ENCODE measurements around the gene CRABP2.

CRABP2 gene

DNA sequence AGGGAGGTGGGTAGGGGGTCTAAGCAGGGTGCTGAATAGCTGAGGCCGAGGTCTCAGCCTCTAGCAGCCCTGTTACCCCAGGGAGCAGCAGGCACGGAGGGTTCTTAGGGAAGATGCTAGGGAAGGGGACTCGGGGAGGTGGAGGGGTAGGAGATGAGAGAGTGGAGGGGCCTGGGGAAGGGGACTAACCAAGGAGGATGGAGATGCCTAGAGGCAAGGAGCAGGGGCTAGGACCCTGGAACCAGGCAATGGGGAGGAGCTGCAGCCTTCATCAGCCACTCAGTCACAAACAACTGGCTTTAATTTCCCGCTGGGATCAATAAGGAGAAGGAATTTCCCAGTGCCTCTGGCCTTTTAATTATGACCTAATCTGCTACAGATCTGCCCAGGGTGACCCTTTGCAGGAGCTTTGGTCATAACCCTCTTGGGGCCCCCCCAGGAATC, 2.9 kb upstream of the CRABP2 start:
- no peak for DNase-seq (ENCODE audit: low read depth)

GRCh38 chr1:156707417-156708217, 2.2 kb upstream of the CRABP2 start:
- DNase-seq (ENCODE audit: low read depth) = no peak

GRCh38 chr1:156706657-156707416, 1.5 kb upstream of the CRABP2 start:
- DNase-seq (ENCODE audit: low read depth) = no peak

DNA sequence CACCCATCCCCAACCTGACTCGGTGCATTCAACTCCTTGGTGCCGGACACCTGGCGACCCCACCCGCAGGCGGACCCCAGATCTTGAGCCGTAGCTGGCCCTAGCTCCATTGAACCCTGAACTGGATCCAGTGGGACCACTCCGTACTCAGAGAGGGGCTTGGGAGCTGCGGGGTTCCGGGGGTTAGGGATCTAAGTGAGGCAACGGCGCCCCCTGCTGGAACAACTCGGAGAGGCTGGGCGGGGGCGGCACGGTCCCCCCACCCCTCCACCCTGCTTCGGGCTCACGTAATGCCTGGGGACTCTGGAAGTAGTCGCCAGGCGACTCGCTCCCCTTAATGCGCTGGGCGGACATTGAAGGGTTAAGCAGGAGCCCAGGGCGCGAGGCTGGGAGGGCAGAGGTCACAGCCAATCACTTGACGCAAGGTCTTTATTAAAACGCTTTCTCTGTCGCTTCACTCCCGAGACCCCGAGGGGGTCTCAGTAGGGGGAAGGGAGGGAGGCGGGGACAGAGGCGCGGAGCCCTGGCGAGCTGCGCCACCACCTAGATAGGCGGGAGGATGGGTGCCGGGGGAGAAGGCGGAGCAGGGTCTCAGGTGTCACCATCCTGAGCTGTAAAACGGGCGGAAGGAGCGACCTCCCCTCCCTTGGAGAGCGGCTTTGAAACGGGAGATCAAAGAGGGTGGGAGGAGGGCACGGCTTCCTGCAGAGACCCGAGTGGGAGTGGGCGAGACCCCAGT, 704 bp upstream of the CRABP2 start:
- DNase-seq (ENCODE audit: low read depth) = no peak

DNA sequence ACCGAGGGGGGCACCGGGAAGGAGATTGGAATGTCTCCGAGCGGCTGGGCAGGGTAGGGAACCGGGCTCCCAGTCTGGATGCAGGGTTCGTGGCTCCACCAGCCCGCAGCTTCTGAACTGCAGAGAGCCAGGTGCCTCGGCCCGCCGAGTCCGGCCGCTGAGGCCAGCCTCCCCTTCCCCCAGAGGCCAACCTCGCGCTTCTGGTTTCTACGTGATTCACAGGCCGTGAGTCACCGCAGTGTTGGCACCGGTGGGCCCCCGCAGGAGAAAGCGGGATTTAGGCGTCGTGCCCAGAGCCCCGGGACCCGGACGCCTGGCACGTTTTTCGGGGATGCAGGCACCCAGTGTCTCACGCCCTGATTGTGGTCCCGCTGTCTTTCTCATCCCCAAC, 458 bp downstream of the CRABP2 start:
- DNase-seq (ENCODE audit: low read depth) = no peak

DNA sequence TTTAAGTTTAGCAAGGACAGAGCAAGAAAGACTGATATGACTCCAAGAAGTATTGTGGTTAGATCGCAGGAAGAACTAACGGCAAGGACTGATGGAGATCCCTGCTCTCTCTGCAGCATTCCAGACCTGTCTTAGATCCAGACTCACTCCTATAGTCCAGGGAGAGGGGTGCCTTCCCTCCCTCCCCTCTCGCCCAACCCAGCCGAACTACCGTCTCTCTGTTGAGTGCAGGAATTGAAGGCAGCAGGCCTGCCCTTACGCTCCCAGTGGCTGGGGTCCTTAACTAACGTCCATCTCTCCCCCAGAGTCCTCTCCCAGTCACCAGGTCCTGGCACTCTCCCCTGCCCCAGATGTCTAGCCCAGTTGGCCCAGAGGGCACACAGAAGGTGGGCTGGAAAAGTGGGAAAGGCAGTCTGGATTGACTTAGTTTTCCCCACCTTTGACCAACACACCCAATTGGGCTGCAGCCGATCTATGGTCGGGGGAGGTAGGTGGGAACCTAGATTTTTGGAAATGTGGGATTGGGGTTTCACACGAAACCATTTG, 1.1 kb downstream of the CRABP2 start:
- DNase-seq (ENCODE audit: low read depth) = no peak

- DNase-seq (ENCODE audit: low read depth) = no peak
Observed at GRCh38 chr1:156703741-156704140, 1.6 kb downstream of the CRABP2 start.

- DNase-seq (ENCODE audit: low read depth) = no peak
Observed at GRCh38 chr1:156703336-156703735, 2.0 kb downstream of the CRABP2 start.

- DNase-seq (ENCODE audit: low read depth) = no peak
Observed at GRCh38 chr1:156700736-156701531, 4.4 kb downstream of the CRABP2 start.

- DNase-seq (ENCODE audit: low read depth) = no peak
Observed at GRCh38 chr1:156698995-156699394, 6.4 kb downstream of the CRABP2 start.

GRCh38 chr1:156697481-156697880, 7.9 kb downstream of the CRABP2 start:
- DNase-seq (ENCODE audit: low read depth) = no peak

DNA sequence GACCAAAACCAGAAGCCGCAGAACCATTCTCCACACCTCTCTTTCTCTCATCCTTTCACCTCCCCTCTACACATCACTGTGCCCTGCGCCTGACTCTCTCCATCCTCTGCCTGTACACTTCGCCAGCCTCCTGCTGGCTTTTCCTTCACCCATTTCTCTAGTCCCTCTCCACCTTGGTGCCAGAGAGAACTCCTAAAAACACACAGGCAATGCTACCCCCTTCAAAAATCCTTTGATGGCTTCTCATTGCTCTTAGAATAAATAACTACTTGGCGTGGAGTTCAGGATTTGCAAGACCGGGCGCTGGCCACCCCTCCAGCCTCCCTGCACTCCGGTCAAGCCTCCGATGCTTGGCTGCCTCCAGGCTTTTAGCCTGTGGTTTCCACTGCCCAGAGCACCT, 8.6 kb downstream of the CRABP2 start:
- DNase-seq (ENCODE audit: low read depth) = no peak

DNA sequence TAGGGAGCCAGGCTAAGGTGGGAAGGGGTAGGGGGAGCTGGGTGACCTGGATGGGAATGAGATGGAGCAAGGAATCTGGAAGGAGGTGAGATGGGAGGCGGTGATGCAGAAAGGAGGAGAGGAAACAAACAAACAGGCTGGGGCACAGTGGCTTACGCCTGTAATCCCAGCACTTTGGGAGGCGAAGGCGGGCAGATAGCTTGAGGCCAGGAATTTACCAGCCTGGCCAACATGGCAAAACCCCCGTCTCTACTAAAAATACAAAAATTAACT, 10.8 kb downstream of the CRABP2 start:
- DNase-seq (ENCODE audit: low read depth) = no peak

- no peak for DNase-seq (ENCODE audit: low read depth)
Observed at GRCh38 chr1:156693848-156694689, 11.3 kb downstream of the CRABP2 start.

- DNase-seq (ENCODE audit: low read depth) = no peak
Observed at GRCh38 chr1:156692925-156693847, 12.2 kb downstream of the CRABP2 start.

DNA sequence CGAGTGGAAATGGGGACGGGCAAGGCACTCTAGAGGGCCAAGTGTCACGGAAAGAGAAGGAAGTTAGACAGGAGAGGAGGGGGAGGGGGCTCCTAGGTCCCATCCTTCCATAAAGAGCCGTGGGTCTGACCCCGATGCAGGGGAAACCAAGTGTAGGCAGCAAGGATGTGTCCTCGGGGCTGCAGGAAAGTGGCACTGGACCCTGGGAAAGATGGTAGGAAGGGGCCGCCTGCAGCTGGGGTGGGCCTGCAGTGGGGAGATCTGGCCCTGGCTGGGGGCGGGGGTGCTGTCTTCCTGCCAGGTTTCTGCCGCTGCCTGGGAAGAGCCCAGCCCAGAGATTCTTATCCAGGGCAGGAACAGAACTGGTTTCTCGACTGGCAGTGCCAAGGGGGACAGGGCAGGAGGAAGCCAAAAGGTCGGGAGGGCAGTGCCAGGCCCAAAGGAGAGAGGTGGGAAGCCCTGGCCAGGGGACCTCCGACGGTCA, 12.9 kb downstream of the CRABP2 start:
- DNase-seq (ENCODE audit: low read depth) = no peak

DNA sequence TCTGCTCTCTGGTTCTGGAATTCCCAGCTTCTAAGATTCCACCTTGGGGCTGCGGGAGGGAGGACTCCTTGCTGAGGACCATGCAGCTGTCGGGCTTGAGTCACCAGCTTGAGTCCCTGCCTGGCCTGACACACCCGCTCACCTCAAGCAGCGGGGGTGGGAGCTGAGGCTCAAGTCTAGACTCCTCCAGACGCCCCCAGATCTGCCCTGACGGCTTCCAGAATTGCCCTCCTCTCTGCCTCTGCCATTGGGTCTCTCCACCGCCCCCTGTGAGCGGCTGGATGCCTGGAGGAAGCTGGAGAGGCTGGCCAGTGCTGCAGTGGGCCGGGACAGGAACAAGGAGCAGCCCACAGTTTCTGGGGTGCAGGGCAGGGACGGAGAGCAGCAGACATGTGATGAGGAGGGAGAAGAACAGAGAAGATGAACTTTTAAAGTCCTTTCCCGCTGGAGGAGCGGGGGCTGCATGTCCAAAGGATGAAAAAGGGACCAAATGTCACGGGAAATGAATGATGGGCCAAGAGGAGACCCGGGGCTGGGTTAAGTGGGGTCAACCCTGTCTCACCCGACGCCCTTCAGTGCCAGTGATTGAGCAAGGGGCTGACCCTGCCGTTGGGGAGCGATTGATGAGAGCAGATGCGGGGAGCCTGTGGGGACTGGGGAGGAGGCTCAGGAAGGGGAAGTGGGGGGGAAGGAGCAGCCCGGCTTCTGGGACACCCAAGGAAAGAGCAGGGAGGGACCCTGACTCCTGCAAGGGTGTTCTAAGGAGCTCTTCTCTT, 13.5 kb downstream of the CRABP2 start:
- no peak for DNase-seq (ENCODE audit: low read depth)

GRCh38 chr1:156691191-156691590, 14.2 kb downstream of the CRABP2 start:
- no peak for DNase-seq (ENCODE audit: low read depth)

GRCh38 chr1:156690675-156691036, 14.7 kb downstream of the CRABP2 start:
- DNase-seq (ENCODE audit: low read depth) = no peak
